Psoas muscle (tissue), 8 donors: ENCODE results near the gene RNF149. TPM values are rescaled to one million over a fixed set of nuclear protein-coding genes. Genes with fewer than 3 reads are reported as not detected.

Experiments
- ATAC-seq, 4 donors: fragments of 200-7000 bp; cut with Tn5 transposase; one replicate each; pipeline ENCODE4 v1.9.1; 2020; ENCODE audit warnings: moderate library complexity in 3 of 4, mild to moderate bottlenecking in 2 of 4
- DNase-seq, 2 donors: peaks; one replicate each; pipeline ENCODE4 v3.0.0-alpha.2; 2020
- H3K27ac ChIP-seq: fragments of 200-600 bp; one replicate; pipeline ENCODE4 v1.8.0; 2022
- H3K27me3 ChIP-seq, 3 donors: fragments of 200-600 bp in 1 of 3; one replicate each; pipeline versions ENCODE4 v1.6.1 to v1.8.0; 2013 to 2022; ENCODE audit warnings: low read length in 2 of 3, mild to moderate bottlenecking in 2 of 3, moderate library complexity in 1 of 3; ENCODE audit not compliant: insufficient read depth in 3 of 3
- H3K36me3 ChIP-seq, 2 donors: fragments of 200-600 bp in 1 of 2; one replicate each; pipeline versions ENCODE4 v1.6.1 to v1.8.0; 2013 to 2022; ENCODE audit warnings: low read depth in 1 of 2, mild to moderate bottlenecking in 1 of 2, moderate library complexity in 1 of 2; ENCODE audit not compliant: insufficient read depth in 1 of 2
- H3K4me1 ChIP-seq: fragments of 200-600 bp; one replicate; pipeline ENCODE4 v1.8.0; 2022
- H3K4me3 ChIP-seq: fragments of 200-600 bp; one replicate; pipeline ENCODE4 v1.8.0; 2022; ENCODE audit warnings: mild to moderate bottlenecking
- H3K9me3 ChIP-seq: fragments of 200-600 bp; one replicate; pipeline ENCODE4 v1.8.0; 2022
- CTCF ChIP-seq: fragments of 200-600 bp; IDR thresholded peaks from one replicate; pipeline ENCODE4 v1.8.0; 2022; ENCODE audit warnings: antibody characterized with exemption
- WGBS, 3 donors: extraction: QIAGEN DNeasy Blood & Tissue Kit; methylation state at CpG; one replicate each; pipeline versions ENCODE4 v1.1.6 to v1.1.7; 2013; 5-methylcytosine and 5-hydroxymethylcytosine counted together
- intact Hi-C, 2 donors: fragments of 100-400 bp; cut with DNase I; formaldehyde crosslinking; loops; one replicate each; pipeline versions ENCODE4 v1.11.0 to v1.14.2; 2022
- polyA plus RNA-seq, 3 donors: library from polyadenylated mRNA; stranded (reverse); fragments of 200-250 nt; gene quantifications; one replicate each; pipeline ENCODE4 v1.2.3, GENCODE V29; 2013
- total RNA-seq, 4 donors: library from RNA; stranded (reverse); fragmentation: NEBNext Ultra II Directional in 2 of 4; extraction: Animal tissue kit (Norgen Biotek cat#: 25700) in 2 of 4; gene quantifications; one replicate each; pipeline versions ENCODE4 v1.2.1 to v1.2.4, GENCODE V29; 2021 to 2023
- donor health status: healthy with polysubstance abuse.
- donor health status: DM: no; HTN: no; CAD: no; lungs with moderate emphysema.
- donor health status: Bipolar disorder and iron deficiency.
- donor health status: healthy.
- donor health status: DM: yes; HTN: yes; CAD: no.
- donor health status: DM: no; HTN: no; CAD: no.
- donor health status: DM: no; HTN: no; CAD: no.
- donor health status: DM: yes; HTN: yes; CAD: no.

Gene RNF149
- total and polyA plus RNA-seq, 7 donors, result 10.7 to 23.7 (median 19.2) TPM

- no peak for DNase-seq
- TF ChIP-seq CTCF, result no peak
- 42 to 55% (median 43%) methylated on average over 2 of the region's 2 CpGs for WGBS, 3 donors
- Histone ChIP-seq H3K27me3 (no peaks in the 10 kb centered on the region), H3K9me3 (no peaks in the 10 kb centered on the region), H3K27ac (no peak overlapping the region), H3K4me1 (no peaks in the 10 kb centered on the region), H3K4me3 (no peak overlapping the region), H3K36me3 (no peaks in the 10 kb centered on the region)
- no peak for ATAC-seq
- intact Hi-C loops, result no loop called here
Measured at GRCh38 chr2:101337877-101338276, 29.4 kb upstream of the RNF149 start.

GRCh38 chr2:101332885-101333766 lies 24.6 kb upstream of the RNF149 start:
- no peaks in the 10 kb centered on the region for H3K36me3 ChIP-seq
- H3K4me1 ChIP-seq, result no peaks in the 10 kb centered on the region
- no peaks in the 10 kb centered on the region for H3K9me3 ChIP-seq
- no peak overlapping the region for H3K4me3 ChIP-seq
- WGBS, 3 donors, result 50 to 55% (median 50%) methylated on average over 5 of the region's 5 CpGs
- ATAC-seq (no peak), DNase-seq (no peak)
- no peak overlapping the region for H3K27ac ChIP-seq
- intact Hi-C loops, result no loop called here
- TF ChIP-seq CTCF, result no peak
- no peaks in the 10 kb centered on the region for H3K27me3 ChIP-seq

- H3K4me1 ChIP-seq, result no peaks in the 10 kb centered on the region
- intact Hi-C loops, result no loop called here
- no peaks in the 10 kb centered on the region for H3K36me3 ChIP-seq
- ATAC-seq (no peak), DNase-seq (no peak)
- H3K27me3 ChIP-seq, result no peaks in the 10 kb centered on the region
- no peak overlapping the region for H3K4me3 ChIP-seq
- WGBS, 3 donors, result 86 to 92% (median 86%) methylated on average over 2 of the region's 2 CpGs
- no peak overlapping the region for H3K27ac ChIP-seq
- TF ChIP-seq CTCF, result no peak
- H3K9me3 ChIP-seq, result no peaks in the 10 kb centered on the region
Measured at GRCh38 chr2:101331202-101331601, 22.7 kb upstream of the RNF149 start.

DNA sequence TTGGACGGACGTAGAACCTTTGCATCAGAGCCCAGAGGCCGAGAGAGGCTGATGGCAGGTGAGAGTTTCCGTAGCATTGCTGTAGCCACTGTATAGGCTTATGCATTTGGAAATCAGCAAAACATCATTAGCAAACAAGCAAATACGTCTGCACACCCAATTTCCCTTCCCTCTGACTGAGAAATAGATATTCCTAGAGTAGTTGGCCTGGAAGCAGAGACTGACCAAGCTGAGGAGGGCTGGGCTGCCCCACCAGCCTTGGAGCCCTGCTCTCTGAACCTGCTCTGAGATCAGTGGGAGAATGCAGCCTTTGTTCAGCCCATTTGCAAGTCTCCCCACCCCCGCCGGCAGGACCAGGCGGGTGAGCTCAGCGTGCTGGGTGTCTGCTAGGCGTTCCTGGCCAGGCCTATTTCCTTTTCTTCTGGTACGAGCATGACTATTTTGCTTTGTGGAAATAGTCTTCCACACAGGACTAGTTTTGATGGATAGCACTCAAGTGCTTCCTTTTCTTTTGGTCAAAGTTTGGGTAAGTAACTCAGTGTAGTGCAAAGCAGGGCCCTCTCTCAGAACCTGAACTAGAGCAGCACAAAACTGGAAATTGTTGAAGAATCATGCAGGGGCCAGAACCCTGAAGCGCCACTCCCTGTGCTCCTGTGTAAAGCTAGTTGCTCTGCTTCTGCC lies 21.9 kb upstream of the RNF149 start:
- Histone ChIP-seq H3K36me3 (no peaks in the 10 kb centered on the region), H3K27ac (no peak overlapping the region), H3K4me1 (no peaks in the 10 kb centered on the region), H3K4me3 (no peak overlapping the region), H3K27me3 (no peaks in the 10 kb centered on the region), H3K9me3 (no peaks in the 10 kb centered on the region)
- WGBS, 3 donors, result 68 to 75% (median 69%) methylated on average over 12 of the region's 12 CpGs
- no peak for TF ChIP-seq CTCF
- DNase-seq, result peak in 1 of 2 donors; percentile 32
- ATAC-seq, result peak in 1 of 4 donors; percentile 22
- intact Hi-C loops, result no loop called here
